LNCaP clone FGC (cell line): Measurements from ENCODE around the gene TMEM95.

Experiments
- DNase-seq: peaks from one replicate; pipeline ENCODE4 v3.0.0-alpha.2; 2011; ENCODE audit warnings: low read depth
- H3K4me3 ChIP-seq: 2 replicates; pipeline ENCODE4 v1.5.1; 2011; ENCODE audit warnings: mild to moderate bottlenecking, low read depth, low read length, control low read depth
- TF ChIP-seq, protein P1 (sequence below): IDR thresholded peaks from 2 replicates; pipeline ENCODE4 v1.5.1; 2012; ENCODE audit warnings: mild to moderate bottlenecking; ENCODE audit not compliant: control insufficient read depth, insufficient read depth; ENCODE audit errors: extremely low read depth

Gene TMEM95

DNA sequence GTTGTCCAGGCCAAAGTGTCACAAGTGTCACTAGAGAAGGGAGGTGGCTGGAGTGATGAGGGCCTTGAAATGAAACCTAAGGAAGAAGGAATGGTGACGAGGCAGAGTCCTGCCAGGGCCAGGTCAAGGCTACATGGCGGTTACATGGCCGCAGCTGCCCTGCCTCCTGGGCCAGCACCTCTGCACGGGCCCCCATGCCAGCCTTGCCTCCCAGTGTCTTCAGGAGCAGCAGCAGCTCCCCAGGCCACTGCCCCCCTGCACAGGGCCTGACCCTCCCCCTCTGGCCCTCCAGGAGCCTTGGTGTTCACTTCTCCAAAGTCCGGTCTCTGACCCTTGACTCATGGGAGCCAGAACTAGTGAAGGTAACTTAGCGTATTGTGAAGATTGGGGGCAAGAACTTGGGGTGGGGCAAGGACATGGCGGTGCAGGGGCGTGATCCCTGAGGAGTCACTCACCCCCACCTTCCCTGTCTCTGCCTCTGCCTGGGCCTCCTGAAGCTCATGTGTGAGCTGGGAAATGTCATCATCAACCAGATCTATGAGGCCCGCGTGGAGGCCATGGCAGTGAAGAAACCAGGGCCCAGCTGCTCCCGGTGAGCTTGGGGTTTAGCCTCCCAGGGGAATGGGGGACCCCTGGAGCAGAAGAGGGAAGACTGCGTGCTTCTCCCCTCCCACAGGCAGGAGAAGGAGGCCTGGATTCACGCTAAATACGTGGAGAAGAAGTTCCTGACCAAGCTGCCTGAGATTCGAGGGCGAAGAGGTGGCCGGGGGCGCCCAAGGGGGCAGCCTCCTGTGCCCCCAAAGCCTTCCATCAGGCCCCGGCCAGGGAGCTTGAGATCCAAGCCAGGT lies 7.1 kb upstream of the TMEM95 start:
- no peak overlapping the region for H3K4me3 ChIP-seq
- TF ChIP-seq, protein P1, sequence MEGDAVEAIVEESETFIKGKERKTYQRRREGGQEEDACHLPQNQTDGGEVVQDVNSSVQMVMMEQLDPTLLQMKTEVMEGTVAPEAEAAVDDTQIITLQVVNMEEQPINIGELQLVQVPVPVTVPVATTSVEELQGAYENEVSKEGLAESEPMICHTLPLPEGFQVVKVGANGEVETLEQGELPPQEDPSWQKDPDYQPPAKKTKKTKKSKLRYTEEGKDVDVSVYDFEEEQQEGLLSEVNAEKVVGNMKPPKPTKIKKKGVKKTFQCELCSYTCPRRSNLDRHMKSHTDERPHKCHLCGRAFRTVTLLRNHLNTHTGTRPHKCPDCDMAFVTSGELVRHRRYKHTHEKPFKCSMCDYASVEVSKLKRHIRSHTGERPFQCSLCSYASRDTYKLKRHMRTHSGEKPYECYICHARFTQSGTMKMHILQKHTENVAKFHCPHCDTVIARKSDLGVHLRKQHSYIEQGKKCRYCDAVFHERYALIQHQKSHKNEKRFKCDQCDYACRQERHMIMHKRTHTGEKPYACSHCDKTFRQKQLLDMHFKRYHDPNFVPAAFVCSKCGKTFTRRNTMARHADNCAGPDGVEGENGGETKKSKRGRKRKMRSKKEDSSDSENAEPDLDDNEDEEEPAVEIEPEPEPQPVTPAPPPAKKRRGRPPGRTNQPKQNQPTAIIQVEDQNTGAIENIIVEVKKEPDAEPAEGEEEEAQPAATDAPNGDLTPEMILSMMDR = no peak

DNA sequence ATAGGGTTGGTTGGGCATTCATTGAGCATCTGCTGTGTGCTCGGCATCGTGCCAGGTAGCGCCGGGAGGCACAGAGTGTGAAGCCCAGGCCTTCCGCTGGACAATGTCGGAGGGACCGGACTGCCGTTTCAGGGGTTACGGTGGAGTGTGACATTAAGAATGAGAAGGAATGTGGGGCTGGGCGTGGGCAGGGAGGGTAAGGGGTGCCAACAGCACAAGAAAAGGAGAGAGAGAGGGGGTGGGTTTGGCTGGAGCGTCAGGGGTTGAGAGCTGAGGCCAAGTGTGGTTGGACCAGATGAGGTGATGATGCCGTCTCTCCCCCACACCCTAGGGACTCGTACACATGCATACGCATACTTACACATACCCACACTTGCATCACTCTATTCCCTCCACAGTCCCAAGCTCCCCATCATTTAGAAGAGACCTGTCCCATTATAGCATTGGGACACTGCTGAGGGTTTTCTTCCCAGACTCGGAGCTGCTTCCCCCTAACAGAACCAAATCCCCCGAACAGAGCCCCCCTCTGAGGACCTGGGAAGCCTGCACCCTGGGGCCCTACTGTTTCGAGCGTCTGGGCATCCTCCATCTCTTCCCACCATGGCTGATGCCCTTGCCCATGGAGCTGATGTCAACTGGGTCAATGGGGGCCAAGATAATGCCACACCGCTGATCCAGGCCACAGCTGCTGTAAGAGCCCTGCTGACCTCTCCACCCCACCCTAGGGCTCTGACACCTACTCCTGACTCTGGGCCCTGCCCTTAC lies 6.3 kb upstream of the TMEM95 start:
- DNase-seq = no peak
- TF ChIP-seq, protein P1 = no peak
- no peak overlapping the region for H3K4me3 ChIP-seq

More for the DNA sequence above, 7.1 kb upstream of the TMEM95 start:
- no peak for DNase-seq

DNA sequence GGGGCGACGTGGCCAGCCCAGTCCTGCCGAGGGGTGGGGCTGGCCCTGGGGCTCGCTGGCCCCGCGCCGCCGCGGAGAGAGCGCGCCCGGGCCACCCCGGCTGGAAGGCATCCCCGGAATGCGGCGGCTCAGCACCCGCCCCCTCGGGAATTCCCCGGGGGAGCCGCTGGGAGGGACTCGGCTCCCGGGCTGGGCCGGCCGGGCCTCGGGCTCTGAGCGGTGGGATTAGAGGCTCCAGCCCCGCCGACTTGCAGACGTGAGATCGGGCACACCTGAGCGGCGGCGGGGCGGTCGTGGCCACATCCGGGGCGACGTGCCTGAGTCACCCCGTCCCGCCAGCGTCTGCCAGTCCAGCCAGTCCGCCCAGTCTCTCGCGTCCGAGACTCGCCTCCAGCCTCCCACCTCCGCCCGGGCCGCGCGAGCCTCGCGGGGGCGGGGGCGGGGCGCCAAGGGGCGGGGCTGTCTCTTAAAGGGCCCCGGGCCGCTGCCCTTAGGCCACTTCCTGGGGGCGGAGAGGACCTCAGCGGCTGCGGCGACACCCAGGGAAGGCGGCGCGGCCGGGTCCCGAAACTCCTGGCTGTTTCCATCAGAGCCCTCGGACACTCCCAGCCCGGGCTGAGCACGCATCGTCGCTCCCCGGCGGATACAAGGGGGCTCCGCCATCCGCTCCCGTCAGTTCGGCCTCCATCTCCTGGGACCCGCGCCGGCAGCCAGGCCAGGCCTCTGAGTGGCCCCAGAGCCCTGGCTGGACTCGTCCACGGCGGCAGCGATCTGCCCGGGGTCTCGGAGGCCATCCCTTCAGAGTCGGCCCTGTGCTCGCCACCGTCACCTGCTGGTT lies 3.1 kb upstream of the TMEM95 start, which contains the start of gene KCTD11:
Gene KCTD11 (plus strand): TSS at position 498 of the 838 bp plus-strand sequence.
- DNase-seq = peak; percentile 46
- peak within 1 kb of the TSS; percentile 65 for H3K4me3 ChIP-seq
- TF ChIP-seq, protein P1 = peak; percentile 38

DNA sequence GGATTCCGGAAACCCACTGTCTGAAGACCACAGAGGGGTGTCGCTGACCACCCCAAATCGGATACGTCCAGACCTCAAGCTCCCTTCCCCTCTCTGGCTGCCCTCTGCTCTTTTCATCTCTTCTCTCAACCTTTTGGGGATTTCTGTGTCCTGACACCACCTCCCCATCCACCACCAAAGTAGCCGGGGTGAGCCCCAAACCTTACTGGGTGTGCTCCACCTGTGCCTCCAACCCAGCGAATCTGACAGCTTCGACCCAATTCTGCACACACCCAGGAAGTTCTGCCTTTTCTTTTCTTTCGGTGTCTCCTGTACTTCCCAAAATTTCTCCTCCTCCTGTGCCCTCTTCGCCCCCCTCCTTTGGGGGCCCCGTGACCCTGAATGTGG lies 2.5 kb upstream of the TMEM95 start:
- no peak for DNase-seq
- peak overlapping the region; percentile 65 for H3K4me3 ChIP-seq
- TF ChIP-seq, protein P1 = no peak

DNA sequence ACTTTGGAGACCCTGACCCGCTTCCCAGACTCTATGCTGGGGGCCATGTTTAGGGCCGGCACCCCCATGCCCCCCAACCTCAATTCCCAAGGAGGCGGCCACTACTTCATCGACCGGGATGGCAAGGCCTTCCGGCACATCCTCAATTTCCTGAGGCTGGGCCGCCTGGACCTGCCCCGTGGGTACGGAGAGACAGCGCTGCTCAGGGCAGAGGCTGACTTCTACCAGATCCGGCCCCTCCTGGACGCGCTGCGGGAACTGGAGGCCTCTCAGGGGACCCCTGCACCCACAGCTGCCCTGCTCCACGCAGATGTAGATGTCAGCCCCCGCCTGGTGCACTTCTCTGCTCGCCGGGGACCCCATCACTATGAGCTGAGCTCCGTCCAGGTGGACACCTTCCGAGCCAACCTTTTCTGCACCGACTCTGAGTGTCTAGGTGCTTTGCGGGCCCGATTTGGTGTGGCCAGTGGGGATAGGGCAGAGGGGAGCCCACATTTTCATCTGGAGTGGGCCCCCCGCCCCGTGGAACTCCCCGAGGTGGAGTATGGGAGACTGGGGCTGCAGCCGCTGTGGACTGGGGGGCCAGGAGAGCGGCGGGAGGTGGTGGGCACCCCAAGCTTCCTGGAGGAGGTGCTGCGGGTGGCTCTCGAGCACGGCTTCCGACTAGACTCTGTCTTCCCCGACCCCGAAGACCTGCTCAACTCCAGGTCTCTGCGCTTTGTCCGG lies 1.9 kb upstream of the TMEM95 start:
- TF ChIP-seq, protein P1 = no peak
- peak overlapping the region; percentile 65 for H3K4me3 ChIP-seq
- DNase-seq = no peak
